Right lobe of liver (tissue), 6 donors: ENCODE results near the gene MARCHF4. TPM values are rescaled to one million over a fixed set of nuclear protein-coding genes. Genes with fewer than 3 reads are reported as not detected.

Experiments
- ATAC-seq, 4 donors: fragments of 200-7000 bp; cut with Tn5 transposase; one replicate each; pipeline ENCODE4 v1.9.1; 2020; ENCODE audit warnings: mild to moderate bottlenecking in 4 of 4, moderate library complexity in 4 of 4
- DNase-seq, 3 donors: peaks; one replicate each; pipeline ENCODE4 v3.0.0-alpha.2; 2020
- H3K27ac ChIP-seq, 3 donors: fragments of 200-600 bp; one replicate each; pipeline ENCODE4 v1.8.0; 2022
- H3K27me3 ChIP-seq, 2 donors: fragments of 200-600 bp; one replicate each; pipeline ENCODE4 v1.8.0; 2022
- H3K36me3 ChIP-seq, 4 donors: fragments of 200-600 bp; sonication (generic) in 1 of 4; one replicate each; pipeline versions ENCODE4 v1.5.1 to v1.8.0; 2017 to 2022; ENCODE audit warnings: control low read depth in 1 of 4
- H3K4me1 ChIP-seq, 4 donors: fragments of 200-600 bp; sonication (generic) in 1 of 4; one replicate each; pipeline versions ENCODE4 v1.5.1 to v1.8.0; 2017 to 2022; ENCODE audit warnings: control low read depth in 1 of 4
- H3K4me3 ChIP-seq, 3 donors: fragments of 200-600 bp; one replicate each; pipeline ENCODE4 v1.8.0; 2022
- H3K9me3 ChIP-seq, 4 donors: fragments of 200-600 bp; sonication (generic) in 1 of 4; one replicate each; pipeline versions ENCODE4 v1.5.1 to v1.8.0; 2017 to 2022; ENCODE audit warnings: control low read depth in 1 of 4
- POLR2A ChIP-seq: fragments of 450-650 bp; IDR thresholded peaks from one replicate; pipeline ENCODE4 v1.6.1; 2017; ENCODE audit warnings: antibody characterized with exemption, mild to moderate bottlenecking
- WGBS: methylation state at CpG from one replicate; pipeline ENCODE4 v1.1.6; 2018; ENCODE audit warnings: low coverage, low lambda C conversion rate; ENCODE audit not compliant: insufficient coverage; ENCODE audit errors: missing lambda C conversion rate; 5-methylcytosine and 5-hydroxymethylcytosine counted together
- intact Hi-C, 2 donors: fragments of 100-400 bp; cut with DNase I; formaldehyde crosslinking; loops; one replicate each; pipeline versions ENCODE4 v1.11.2 to v1.14.1; 2022
- total RNA-seq, 6 experiments: library from RNA; depleted of rRNA in 2 of 6; stranded (reverse); fragments of >200 nt in 2 of 6; fragmentation: NEBNext Ultra II Directional in 3 of 6; extraction: Animal tissue kit (Norgen Biotek cat#: 25700) in 3 of 6; gene quantifications; one replicate each; pipeline versions ENCODE4 v1.1.0 to v1.2.4, GENCODE V29; 2016 to 2023
- TF ChIP-seq, protein P1 (sequence below), 4 donors: fragments of 200-600 bp in 3 of 4; fragments of 450-650 bp in 1 of 4; IDR thresholded peaks; one replicate each; pipeline versions ENCODE4 v1.5.1 to v1.8.0; 2016 to 2022; ENCODE audit warnings: antibody characterized with exemption in 4 of 4, mild to moderate bottlenecking in 2 of 4
- donor health status: DM: no; HTN: yes; CAD: no.
- donor health status: DM: no; HTN: no; CAD: no.
- donor health status: DM: no; HTN: no; CAD: no.
- donor health status: DM: no; HTN: yes; CAD: no.
- donor health status: DM: no; HTN: yes; CAD: no.

Gene MARCHF4
- total RNA-seq, 6 experiments from 2014 or later: not detected

- DNase-seq (no peak), ATAC-seq (peak in 2 of 4 donors; percentile 14 to 17)
- Histone ChIP-seq H3K36me3 (no peaks in the 10 kb centered on the region), H3K9me3 (no peaks in the 10 kb centered on the region), H3K27me3 (peaks cover 0 to 10% of the 10 kb centered on the region in 2 donors), H3K4me1 (peaks cover 0 to 7% (median 0%) of the 10 kb centered on the region in 4 donors), H3K4me3 (no peak overlapping the region), H3K27ac (no peak overlapping the region)
- TF ChIP-seq, protein P1, sequence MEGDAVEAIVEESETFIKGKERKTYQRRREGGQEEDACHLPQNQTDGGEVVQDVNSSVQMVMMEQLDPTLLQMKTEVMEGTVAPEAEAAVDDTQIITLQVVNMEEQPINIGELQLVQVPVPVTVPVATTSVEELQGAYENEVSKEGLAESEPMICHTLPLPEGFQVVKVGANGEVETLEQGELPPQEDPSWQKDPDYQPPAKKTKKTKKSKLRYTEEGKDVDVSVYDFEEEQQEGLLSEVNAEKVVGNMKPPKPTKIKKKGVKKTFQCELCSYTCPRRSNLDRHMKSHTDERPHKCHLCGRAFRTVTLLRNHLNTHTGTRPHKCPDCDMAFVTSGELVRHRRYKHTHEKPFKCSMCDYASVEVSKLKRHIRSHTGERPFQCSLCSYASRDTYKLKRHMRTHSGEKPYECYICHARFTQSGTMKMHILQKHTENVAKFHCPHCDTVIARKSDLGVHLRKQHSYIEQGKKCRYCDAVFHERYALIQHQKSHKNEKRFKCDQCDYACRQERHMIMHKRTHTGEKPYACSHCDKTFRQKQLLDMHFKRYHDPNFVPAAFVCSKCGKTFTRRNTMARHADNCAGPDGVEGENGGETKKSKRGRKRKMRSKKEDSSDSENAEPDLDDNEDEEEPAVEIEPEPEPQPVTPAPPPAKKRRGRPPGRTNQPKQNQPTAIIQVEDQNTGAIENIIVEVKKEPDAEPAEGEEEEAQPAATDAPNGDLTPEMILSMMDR (IDR thresholded peaks at IDR 0.05): no peak
- no peak for TF ChIP-seq POLR2A
- WGBS: 30% methylated on average over 5 of the region's 5 CpGs
- intact Hi-C loops: no loop called here
Observed at GRCh38 chr2:216366777-216367471, 5.4 kb downstream of the MARCHF4 start.

DNA sequence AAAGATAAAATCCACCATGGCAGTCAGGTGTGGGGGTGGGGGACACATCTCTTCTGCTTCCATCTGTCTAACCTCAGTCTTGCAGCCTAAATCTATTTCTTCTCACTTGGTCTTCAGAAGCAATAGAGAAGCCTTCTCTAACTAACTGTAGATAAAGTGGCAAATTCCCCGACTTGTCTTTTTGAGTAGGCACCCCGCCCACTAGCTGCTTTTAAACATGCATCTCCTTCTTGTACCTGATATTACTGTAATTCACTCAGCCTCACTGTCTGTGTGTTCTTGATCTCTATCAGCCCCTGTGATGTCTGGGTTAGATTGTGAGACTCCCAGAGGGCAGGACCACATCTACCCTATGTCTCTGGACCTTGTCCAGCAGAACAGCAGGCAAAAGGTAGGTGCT, 6.8 kb downstream of the MARCHF4 start:
- Histone ChIP-seq H3K27me3 (no peaks in the 10 kb centered on the region), H3K36me3 (no peaks in the 10 kb centered on the region), H3K27ac (no peak overlapping the region), H3K4me1 (no peaks in the 10 kb centered on the region), H3K4me3 (no peak overlapping the region), H3K9me3 (no peaks in the 10 kb centered on the region)
- no peak for TF ChIP-seq POLR2A
- TF ChIP-seq, protein P1 (IDR thresholded peaks at IDR 0.05): no peak
- DNase-seq (no peak), ATAC-seq (no peak)
- intact Hi-C loops: no loop called here
- 82% methylated on average over 2 of the region's 2 CpGs for WGBS

DNA sequence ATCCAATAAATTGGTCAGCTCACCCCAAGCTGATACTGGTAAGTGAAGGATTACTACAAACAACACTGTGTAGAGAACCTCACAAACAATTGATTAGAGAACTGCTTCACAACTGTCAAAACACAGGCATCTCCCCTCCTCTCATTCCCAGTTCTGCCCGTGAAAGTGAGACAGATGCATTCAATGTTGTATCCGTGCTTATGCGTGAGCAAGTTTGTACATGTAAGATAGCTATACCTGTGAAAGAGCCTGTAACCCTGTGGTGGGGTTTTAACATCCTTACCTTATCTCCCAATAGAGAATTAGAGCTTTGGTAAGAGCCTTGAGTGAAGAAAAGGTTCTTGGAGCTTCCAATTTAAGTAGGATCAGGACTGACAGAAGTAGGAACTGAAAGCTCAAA, 9.1 kb downstream of the MARCHF4 start:
- intact Hi-C loops: no loop called here
- 67% methylated on average over 3 of the region's 3 CpGs for WGBS
- Histone ChIP-seq H3K4me1 (no peaks in the 10 kb centered on the region), H3K27ac (no peak overlapping the region), H3K9me3 (no peaks in the 10 kb centered on the region), H3K27me3 (no peaks in the 10 kb centered on the region), H3K4me3 (no peak overlapping the region), H3K36me3 (no peaks in the 10 kb centered on the region)
- DNase-seq: no peak
- TF ChIP-seq, protein P1 (IDR thresholded peaks at IDR 0.05): no peak
- TF ChIP-seq POLR2A: no peak
- no peak for ATAC-seq

- H3K36me3 ChIP-seq: no peaks in the 10 kb centered on the region
- intact Hi-C loops: no loop called here
- no peaks in the 10 kb centered on the region for H3K27me3 ChIP-seq
- no peaks in the 10 kb centered on the region for H3K4me1 ChIP-seq
- H3K27ac ChIP-seq: no peak overlapping the region
- 58% methylated on average over 2 of the region's 2 CpGs for WGBS
- ATAC-seq: no peak
- TF ChIP-seq, protein P1 (IDR thresholded peaks at IDR 0.05): no peak
- no peak for TF ChIP-seq POLR2A
- H3K4me3 ChIP-seq: no peak overlapping the region
- no peaks in the 10 kb centered on the region for H3K9me3 ChIP-seq
- no peak for DNase-seq
Observed at GRCh38 chr2:216362730-216363129, 9.6 kb downstream of the MARCHF4 start.
